GM20431 (cell line): ENCODE data around the gene ZNHIT2.
"Not testable (repeated sequence)": the region's sequence is repeated elsewhere in the genome, so short reads cannot be mapped to it uniquely, and the experiment has no call there.

Experiments used
- in situ Hi-C: fragments of 300-500 bp; cut with MseI, MboI; formaldehyde crosslinking; loops from one replicate; pipeline ENCODE4 v1.15.0; 2020; ENCODE audit warnings: low sequenced_read_pairs; ENCODE audit not compliant: unreplicated experiment

The ZNHIT2 gene

DNA sequence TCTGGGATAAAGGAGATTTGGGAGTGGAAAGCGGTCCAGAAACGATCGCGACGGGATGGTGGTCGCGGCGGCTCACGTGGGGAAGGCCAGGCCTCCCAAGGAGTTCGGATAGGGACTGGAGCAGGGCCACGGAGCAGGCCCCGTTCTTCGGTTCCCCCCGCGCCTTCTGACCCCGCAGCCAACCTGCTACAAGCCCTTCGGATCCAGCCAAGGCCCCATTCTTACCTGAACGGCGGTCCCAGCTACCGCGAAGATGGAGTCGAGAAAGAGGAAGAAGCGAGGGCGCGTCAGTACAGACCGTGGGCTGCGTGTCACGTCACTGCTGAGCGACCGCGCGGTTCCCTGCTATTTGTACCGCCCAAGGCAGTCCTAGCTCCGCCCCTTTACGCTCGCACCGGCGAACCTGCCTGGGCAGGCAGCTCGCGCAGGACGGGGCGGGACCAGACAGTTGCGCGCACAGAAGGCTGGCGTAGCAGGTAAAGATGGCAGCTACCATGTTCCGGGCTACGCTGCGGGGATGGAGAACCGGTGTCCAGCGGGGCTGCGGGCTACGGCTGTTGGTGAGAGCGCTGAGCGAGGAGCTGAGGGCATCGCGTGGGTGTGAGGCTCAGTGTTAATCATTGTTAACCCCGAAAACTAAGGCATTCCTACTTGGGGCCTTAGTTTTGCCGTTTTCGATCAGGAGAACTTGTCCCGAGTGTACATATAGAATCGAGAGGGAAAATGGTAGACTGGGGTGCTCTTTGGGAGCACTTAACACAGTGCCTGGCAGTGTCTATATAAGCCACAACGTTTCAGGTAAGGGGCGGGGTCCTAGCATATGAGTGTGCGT is 4.6 kb upstream of the ZNHIT2 start, which contains the start of the genes FAU and MRPL49:
Gene FAU, minus strand, starts transcription at position 270 of the 832 bp plus-strand sequence. CDS start 321 bp downstream, outside the sequence.
Gene MRPL49, plus strand, starts transcription at position 457 of the 832 bp plus-strand sequence. Its CDS starts 26 bp downstream, at position 483.
- in situ Hi-C loops: no loop called here

DNA sequence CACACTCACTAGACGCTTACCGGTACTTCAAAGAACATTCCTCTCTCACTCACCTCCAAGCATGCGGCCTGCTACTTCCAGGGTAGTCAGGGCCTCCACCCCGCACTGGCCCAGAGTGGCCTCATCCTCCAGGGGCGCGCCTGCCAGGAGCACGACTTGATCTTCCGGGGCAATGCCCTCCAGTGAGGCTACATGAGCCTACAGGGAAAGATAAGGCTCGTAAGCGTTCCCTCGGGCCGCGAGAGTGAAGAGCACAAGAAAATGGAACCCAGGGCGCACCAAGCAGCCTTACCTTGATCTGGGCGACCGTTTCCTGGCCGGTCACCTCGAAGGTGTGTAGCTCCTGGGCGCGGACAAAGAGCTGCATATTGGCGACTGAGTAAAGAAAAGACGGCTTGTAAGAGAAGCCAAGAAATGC is 4.0 kb upstream of the ZNHIT2 start:
- in situ Hi-C loops: no loop called here

DNA sequence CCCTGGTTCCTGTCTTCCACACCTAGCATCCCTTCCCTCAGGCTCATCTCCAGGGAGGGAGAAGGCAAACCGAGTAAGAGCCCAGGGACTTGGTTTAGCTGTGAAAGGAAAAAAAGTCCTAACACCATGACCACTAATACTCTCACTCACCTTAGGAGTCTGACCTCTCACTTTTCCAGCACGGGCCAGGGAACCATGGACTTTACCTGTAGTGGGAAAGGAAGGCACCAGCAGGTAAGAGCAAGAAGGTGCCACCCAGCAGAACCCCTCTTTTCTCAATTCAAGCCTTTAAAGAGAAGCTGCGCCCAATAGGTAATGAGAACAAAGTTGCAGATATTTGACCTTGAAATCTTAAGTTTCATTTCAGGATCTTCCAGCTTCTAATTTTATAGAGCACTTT is 3.3 kb upstream of the ZNHIT2 start:
- in situ Hi-C loops: no loop called here

DNA sequence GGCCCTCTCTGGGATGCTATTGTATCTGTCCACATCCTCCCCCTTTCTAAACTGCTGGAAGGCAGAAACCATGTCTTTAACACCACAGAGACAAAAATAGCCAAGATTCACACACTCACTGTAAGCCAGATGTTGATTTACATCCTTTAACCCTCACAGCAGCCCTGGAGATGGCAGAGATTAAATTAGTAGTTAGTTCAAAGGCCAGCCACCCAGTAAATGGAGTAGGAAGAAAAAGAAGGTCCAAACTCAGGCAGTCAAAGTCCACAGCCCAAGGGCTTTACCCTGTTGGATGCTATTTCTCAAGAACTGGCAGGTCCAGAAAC is 2.1 kb upstream of the ZNHIT2 start:
- in situ Hi-C loops: no loop called here

DNA sequence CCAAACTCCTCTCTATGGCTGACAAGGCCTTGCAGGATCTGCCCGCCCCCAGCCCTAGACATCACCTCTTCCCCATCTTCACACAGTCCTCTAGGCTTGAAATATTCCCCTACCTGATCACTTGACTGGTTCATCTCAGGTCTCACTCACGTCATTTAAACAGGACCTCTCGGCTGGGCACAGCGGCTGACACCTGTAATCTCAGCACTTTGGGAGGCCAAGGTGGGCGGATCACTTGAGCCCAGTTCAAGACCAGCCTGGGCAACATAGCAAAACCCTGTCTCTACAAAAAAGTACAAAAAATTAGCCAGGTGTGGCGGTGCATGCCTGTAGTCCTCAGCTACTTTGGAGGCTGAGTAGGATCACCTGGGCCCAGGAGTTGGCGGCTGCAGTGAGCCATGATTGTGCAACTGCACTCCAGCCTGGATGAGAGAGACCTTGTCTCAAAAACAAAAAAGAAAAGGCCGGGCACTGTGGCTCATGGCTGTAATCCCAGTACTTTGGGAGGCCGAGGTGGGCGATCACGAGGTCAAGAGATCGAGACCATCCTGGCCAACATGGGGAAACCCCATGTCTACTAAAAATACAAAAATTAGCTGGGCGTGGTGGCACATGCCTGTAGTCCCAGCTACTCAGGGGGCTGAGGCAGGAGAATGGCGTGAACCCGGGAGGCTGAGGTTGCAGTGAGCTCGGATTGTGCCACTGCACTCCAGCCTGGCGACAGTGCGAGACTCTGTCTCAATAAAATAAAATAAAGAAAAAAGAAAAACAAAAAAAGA is 1.6 kb upstream of the ZNHIT2 start:
- in situ Hi-C loops: not testable (repeated sequence)

DNA sequence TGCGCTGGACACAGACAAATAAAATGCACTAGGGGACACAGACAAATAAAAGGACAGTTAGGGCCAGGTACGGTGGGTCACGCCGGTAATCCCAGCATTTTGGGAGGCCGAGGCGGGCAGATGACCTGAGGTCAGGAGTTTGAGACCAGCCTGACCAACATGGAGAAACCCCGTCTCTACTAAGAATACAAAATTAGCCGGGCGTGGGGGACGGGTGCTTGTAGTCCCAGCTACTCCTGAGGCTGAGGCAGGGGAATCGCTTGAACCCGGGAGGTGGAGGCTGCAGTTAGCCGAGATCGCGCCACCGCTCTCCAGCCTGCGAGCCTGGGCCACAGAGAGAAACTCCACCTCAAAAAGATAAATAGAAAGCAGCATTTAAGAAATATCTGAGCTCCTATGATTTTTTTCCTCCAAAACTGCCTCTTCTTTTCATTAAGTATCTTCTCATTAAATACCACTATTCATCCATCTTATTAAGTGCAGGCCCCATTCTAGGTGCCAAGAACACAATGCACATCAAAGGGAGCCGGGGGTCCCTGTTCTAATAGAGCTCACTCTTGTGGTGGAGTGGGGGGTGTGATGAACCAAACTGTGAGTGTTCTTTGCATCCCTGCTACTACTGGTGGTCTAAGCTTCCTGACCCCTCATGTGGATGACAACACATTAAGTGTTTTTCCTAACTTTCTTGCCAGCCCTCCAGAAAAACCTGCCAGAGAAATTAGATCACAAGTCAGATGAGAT is 766 bp upstream of the ZNHIT2 start:
- in situ Hi-C loops: no loop called here

DNA sequence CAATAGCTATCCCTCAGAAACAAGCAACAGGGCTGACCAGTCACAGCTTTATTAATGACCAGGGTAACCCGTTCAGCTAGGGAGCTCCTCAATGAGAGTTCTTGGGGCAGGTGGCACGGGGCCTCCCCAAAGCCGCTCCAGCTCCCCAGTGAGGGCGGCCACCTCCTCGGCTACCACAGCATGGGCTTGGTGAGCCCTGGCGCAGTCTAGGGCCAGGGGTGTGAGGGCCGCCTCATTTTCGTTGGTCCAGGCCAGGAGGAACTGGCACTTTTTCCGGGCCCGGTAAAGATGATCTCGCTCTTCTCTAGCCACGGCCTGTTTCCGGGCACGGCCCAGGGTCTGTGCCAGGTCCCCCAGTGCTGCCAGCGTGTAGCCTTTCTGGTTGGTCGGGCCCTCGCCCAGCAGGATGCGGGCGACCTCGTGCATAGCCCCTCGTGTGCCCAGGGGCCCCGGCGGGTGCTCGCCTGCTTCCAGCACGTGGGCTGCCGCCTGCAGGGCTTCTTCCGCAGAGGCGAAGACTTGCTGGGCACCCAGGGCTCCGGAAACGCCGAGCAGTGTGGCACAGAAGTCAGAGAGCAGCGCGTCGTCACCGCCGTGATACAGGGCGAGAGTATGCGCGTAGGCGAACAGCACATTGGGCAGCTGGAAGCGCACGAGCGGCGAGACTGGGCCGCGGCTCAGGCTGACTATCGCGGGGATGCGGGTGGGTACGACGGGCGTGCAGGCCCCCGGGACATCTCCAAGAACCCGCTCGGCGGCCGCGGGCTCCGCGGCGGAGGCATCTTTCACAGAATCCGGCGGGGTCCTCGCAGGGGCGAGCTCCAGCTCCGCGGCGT is 913 bp downstream of the ZNHIT2 start:
- in situ Hi-C loops: no loop called here

DNA sequence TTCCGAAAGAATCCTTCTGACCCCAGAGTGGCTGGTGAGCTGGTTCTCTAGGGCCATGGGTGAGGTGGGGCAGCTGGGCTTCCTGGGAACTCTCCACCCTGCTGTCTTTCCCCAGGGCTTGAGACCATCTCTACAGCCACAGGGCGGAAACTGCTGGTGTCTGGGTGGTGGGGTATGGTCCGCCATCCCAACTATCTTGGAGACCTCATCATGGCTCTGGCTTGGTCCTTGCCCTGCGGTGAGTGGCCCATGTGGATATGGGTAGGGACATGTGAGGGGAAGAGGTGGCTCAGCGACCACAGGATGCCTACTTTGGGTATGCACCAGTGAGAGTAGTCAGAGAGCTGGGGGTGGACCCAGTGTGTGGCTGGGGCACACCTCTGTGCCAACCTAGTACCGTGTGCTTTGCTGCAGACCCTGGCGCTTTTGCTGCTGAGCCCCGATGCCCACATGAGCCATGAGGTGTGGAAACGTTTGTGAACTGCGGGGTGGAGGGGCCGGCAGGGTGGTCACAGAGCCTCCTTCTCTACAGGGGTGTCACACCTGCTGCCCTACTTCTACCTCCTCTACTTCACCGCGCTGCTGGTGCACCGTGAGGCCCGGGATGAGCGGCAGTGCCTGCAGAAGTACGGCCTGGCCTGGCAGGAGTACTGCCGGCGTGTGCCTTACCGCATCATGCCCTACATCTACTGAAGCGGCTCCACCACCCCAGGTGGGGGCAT is 2.0 kb downstream of the ZNHIT2 start:
- in situ Hi-C loops: no loop called here

DNA sequence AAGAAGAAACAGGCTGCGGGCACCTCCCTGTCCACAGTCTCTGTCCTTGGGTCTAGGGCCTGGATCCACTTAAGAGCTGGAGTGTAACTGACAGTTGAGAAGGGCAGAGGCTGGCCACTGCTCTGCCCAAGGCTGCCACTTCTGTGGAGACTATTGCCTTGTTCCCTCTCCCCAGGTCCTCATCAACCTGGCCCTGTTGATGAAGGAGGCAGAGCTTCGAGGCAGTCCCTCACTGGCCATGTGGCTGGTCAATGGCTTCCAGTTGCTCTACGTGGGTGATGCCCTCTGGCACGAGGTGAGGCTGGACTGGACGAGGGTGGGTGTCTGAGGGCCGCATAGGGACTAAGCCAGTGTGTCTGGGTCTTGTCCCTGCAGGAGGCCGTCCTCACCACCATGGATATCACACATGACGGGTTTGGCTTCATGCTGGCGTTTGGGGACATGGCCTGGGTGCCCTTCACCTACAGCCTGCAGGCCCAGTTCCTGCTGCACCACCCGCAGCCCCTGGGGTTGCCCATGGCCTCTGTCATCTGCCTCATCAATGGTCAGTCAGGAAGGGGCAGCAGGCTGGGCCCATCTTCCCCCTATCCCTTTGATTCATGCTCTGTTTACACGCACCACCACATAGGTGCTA is 2.8 kb downstream of the ZNHIT2 start:
- in situ Hi-C loops: no loop called here

DNA sequence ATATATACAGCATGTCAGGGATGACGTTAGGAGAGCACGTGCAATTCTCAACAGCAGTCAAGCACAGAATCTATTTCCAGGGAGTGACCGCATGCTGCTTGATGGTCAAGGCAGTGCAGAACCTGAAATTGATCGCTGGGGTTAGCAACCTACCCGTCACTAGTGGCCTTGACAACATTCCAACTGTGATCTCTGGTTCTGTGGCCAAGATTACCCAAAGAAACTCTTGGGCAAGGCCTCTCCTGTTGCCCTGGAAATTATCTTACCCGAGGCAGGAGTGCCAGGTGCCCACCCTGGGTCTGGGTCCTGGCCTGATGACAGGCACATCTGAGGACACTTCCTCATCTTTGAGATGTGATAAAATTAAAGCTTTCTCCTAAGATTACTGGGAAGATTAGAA is 3.7 kb downstream of the ZNHIT2 start:
- in situ Hi-C loops: no loop called here

DNA sequence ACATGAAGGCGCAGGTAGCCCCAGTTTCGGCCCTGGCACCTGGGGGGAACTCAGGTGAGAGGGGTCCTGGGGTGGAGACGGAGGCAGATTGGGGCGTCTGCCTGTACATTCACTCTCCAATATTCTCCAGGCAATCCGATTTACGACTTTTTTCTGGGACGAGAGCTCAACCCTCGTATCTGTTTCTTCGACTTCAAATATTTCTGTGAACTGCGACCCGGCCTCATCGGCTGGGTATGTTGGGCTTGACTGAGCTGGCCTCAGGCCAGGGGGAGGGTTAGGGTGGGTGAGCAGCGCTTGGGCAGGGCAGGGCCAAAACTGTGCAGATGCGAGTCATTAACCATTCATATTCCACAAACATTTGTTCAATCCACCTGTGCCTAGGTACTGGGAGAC is 4.1 kb downstream of the ZNHIT2 start:
- in situ Hi-C loops: no loop called here

DNA sequence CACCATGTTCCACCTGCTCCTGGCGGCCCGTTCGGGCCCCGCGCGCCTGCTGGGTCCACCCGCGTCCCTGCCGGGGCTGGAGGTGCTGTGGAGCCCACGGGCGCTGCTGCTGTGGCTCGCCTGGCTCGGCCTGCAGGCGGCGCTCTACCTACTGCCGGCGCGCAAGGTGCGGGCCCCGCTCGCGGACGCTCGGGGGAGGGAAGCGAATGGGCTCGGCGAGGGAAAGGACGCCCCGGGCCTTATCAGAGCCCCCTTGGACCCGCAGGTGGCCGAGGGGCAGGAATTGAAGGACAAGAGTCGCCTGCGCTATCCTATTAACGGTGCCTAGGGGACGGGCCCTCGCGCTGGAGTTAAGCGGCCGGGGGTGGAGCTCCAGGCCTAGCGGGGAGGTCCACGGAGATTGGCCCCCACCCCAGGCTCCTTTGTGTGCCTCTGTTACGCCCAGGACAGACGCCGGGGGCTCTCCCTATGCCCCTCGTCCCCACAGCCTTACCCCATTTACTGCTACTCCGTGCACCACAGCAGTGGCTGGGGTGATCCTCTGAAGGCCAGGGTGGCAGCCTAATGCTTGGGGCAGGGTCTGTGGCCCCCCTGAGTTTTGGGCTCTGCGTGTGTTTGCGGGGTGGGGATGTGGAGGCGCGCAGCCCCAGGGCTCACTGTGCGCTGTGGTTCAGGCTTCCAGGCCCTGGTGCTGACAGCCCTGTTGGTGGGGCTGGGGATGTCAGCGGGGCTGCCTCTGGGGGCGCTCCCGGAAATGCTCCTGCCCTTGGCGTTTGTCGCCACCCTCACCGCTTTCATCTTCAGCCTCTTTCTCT is 4.7 kb downstream of the ZNHIT2 start:
- in situ Hi-C loops: no loop called here

DNA sequence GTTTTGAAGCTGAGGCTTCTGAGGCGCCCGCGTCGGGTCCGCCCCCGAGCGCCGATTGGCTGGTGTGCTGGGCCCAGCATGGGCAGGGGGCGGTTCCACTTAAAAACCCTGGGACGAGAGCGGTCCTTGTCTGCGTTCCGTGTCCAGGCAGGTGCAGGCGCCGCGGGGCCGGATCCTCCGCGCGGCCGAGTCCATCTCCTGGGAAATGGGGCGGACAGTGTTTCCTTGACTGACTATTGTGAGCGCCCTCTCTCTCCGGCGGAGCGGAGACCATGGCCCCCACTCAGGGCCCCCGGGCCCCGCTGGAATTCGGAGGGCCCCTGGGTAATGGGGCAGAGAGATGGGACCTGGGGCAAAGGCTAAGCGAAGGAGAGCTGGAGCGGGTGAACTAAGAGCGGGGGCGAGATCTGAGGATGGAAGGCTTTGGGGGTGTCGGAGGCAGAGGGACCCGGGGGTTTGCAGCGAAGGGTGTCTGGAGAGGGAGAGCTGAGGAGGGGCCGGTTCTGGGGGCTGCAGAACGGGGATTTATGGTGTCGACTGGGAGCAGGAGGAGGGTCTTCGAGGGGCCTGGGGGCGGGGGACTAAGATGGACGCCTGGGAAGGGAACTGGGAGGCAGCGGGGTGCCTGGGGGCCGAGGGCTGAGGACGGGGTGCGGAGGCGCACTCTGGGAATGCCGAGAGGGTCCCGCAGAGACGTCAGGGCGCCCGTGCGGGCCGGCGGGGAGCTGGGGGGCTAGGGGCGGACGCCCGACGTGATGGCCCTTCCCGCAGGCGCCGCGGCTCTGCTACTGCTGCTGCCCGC is 5.6 kb downstream of the ZNHIT2 start, which contains the start of gene TM7SF2:
Gene TM7SF2, plus strand, starts transcription at position 129 of the 802 bp plus-strand sequence. Its CDS starts 144 bp downstream, at position 273.
- in situ Hi-C loops: no loop called here

DNA sequence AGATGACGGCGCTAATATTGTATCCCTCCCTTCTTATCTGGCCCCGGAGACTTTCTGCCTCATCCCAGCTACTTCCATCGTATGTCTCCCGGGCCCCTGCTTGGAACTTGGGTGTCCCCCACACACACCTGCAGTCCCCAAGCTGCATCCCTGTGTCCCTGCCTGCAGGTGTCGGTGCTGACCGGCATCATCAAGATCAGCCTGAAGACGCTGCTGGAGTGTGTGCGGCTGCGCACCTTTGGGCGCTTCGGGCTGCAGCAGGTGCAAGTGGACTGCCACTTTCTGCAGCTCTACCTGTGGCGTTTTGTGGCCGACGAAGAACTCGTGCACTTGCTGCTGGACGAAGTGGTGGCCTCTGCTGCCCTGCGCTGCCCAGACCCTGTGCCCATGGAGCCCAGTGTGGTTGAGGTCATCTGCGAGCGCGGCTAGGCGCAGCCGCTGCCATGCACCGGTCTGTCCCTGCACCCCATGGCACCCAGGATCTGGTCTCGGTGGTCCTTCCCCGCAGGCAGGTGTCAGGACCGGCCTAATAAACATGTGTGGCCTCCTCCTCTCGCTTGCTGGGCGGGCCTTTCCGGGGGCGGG is 6.2 kb downstream of the ZNHIT2 start:
- in situ Hi-C loops: no loop called here

DNA sequence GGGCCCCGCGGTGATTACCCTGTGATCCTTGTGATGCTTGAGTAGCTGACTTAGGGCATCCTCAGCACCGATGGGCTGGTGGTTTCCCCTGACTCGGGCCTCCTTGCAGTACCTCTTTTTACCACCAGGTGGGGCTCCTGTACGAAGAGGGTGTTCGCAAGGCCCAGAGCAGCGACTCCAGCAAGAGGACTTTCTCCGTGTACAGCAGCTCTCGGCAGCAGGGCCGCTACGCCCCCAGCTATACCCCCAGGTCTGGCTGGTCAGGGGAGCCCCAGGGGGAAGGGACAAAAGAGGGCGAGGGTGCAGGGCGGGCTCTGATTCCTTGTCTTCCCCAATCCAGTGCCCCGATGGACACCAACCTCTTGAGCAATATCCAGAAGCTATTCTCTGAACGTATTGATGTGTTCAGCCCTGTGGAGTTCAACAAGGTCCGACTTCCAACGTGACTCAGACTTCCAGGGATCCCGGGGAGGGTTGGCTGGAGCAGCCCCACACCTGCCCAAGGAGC is 7.1 kb downstream of the ZNHIT2 start:
- in situ Hi-C loops: no loop called here
